GM21526 (cell line): ENCODE measurements around the gene AHCYL2.
"Not testable (repeated sequence)": the region's sequence is repeated elsewhere in the genome, so short reads cannot be mapped to it uniquely, and the experiment has no call there.

ENCODE experiments used
- ATAC-seq: cut with Tn5 transposase; IDR thresholded peaks from one replicate; pipeline ENCODE4 v1.9.1; 2021; ENCODE audit warnings: moderate library complexity; ENCODE audit not compliant: unreplicated experiment, low FRiP score

AHCYL2 gene

GRCh38 chr7:129240119-129240820 is 15.4 kb downstream of the AHCYL2 start:
- ATAC-seq: no peak

- ATAC-seq: no peak
These were observed 19.4 kb downstream of the AHCYL2 start for GRCh38 chr7:129244220-129244619.

GRCh38 chr7:129245533-129245932 is 20.7 kb downstream of the AHCYL2 start:
- no peak for ATAC-seq

GRCh38 chr7:129247087-129247486 is 22.3 kb downstream of the AHCYL2 start:
- ATAC-seq: no peak

GRCh38 chr7:129252128-129252527 is 27.3 kb downstream of the AHCYL2 start:
- no peak for ATAC-seq

- ATAC-seq: not testable (repeated sequence)
These were observed 27.8 kb downstream of the AHCYL2 start for GRCh38 chr7:129252603-129253002.

GRCh38 chr7:129255800-129256199 is 31.0 kb downstream of the AHCYL2 start:
- no peak for ATAC-seq

GRCh38 chr7:129256221-129256620 is 31.4 kb downstream of the AHCYL2 start:
- no peak for ATAC-seq

- no peak for ATAC-seq
These were observed 32.3 kb downstream of the AHCYL2 start for GRCh38 chr7:129257168-129257567.

GRCh38 chr7:129258649-129259389 is 34.0 kb downstream of the AHCYL2 start:
- no peak for ATAC-seq

- no peak for ATAC-seq
These were observed 37.5 kb downstream of the AHCYL2 start for GRCh38 chr7:129262324-129262723.

- no peak for ATAC-seq
These were observed 38.3 kb downstream of the AHCYL2 start for GRCh38 chr7:129263168-129263567.

- no peak for ATAC-seq
These were observed 39.7 kb downstream of the AHCYL2 start for GRCh38 chr7:129264534-129264933.

GRCh38 chr7:129265328-129265727 is 40.5 kb downstream of the AHCYL2 start:
- no peak for ATAC-seq

GRCh38 chr7:129266181-129266580 is 41.4 kb downstream of the AHCYL2 start:
- no peak for ATAC-seq

- ATAC-seq: no peak
These were observed 45.2 kb downstream of the AHCYL2 start for GRCh38 chr7:129270077-129270476.

- no peak for ATAC-seq
These were observed 46.9 kb downstream of the AHCYL2 start for GRCh38 chr7:129271500-129272355.

- no peak for ATAC-seq
These were observed 49.1 kb downstream of the AHCYL2 start for GRCh38 chr7:129273936-129274335.

- no peak for ATAC-seq
These were observed 52.8 kb downstream of the AHCYL2 start for GRCh38 chr7:129277629-129278028.

GRCh38 chr7:129278688-129279087 is 53.9 kb downstream of the AHCYL2 start:
- no peak for ATAC-seq

GRCh38 chr7:129279757-129280156 is 54.9 kb downstream of the AHCYL2 start:
- ATAC-seq: no peak
